Nephron (organoid): Measurements from ENCODE around the gene ROM1.
"Not testable (repeated sequence)": the region's sequence is repeated elsewhere in the genome, so short reads cannot be mapped to it uniquely, and the experiment has no call there.

Experiments used
- H3K27ac Mint-ChIP-seq, 3 experiments: 2 replicates each; pipeline ENCODE4 v1.8.0; 2020; ENCODE audit warnings: mixed read lengths in 3 of 3, mild to moderate bottlenecking in 2 of 3, moderate library complexity in 1 of 3
- H3K27me3 Mint-ChIP-seq: 2 replicates; pipeline ENCODE4 v1.8.0; 2021; ENCODE audit warnings: low read depth, mild to moderate bottlenecking, moderate library complexity, mixed read lengths
- H3K36me3 Mint-ChIP-seq: 2 replicates; pipeline ENCODE4 v1.8.0; 2020; ENCODE audit warnings: low read depth, mixed read lengths
- H3K4me1 Mint-ChIP-seq: 2 replicates; pipeline ENCODE4 v1.8.0; 2020; ENCODE audit warnings: mixed read lengths
- H3K4me3 Mint-ChIP-seq, 3 experiments: 2 replicates each; pipeline ENCODE4 v1.8.0; 2020; ENCODE audit warnings: mild to moderate bottlenecking in 3 of 3, mixed read lengths in 3 of 3, moderate library complexity in 2 of 3
- H3K9me3 Mint-ChIP-seq: 2 replicates; pipeline ENCODE4 v1.8.0; 2020; ENCODE audit warnings: mixed read lengths
- TF ChIP-seq, protein P1 (sequence below), 3 experiments: fragments of 200-600 bp; sonication (generic); IDR thresholded peaks; one replicate each; pipeline ENCODE4 v1.5.0; 2021; ENCODE audit warnings: antibody characterized with exemption in 3 of 3; ENCODE audit not compliant: unreplicated experiment in 3 of 3

The ROM1 gene, protein sequence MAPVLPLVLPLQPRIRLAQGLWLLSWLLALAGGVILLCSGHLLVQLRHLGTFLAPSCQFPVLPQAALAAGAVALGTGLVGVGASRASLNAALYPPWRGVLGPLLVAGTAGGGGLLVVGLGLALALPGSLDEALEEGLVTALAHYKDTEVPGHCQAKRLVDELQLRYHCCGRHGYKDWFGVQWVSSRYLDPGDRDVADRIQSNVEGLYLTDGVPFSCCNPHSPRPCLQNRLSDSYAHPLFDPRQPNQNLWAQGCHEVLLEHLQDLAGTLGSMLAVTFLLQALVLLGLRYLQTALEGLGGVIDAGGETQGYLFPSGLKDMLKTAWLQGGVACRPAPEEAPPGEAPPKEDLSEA

DNA sequence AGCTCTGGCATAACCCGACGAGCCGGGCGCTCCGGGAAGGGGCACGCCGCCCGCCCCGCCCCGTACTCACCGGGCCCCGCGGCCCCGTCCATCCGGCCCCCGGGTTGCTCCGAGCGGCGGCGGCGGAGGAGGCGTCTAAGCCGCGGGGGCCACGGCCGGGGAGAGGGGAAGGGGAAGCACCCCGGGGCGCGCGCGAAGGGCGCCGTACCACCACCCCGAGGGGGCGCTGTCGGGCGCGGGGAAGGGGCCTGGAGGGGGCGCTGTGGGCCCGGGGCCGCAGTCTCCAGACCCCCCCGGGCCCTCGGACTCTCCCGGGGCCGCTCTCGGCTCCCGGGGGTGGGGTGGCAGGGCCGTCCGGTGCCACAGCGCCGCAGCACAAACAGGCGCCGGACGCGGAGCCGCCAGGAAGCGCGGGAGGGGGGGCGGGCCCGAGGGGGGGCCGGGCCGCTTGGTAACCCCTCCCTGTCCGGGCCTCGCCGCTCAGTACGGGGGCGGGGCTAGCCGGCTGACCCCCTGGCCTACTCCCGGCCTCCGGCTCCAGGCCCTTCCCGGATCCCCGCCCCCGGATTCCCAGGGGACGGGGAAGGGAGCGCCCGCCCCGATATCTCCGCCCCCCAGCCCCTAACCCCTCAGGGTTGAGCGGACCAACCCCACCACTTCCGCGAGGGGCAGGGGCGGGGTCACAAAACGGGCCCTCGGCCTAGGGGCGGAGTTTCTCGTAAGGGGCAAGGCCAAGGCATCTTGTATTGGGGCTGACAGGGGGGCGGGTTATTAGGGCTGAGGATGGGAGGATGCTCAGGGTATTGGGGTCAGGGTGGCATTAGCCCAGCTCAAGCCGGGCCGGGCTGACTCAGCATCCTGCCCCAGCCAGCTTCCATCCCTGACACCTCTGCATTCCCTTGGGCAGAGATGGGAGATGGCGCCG lies at the start of gene ROM1, which contains the start of gene EML3:
Gene ROM1 (plus strand): TSS at position 892 of the 925 bp plus-strand sequence. CDS start 25 bp downstream, at position 917.
Gene EML3 (minus strand): TSS at position 410 of the 925 bp plus-strand sequence. CDS start 318 bp downstream, at position 92.
- H3K27ac Mint-ChIP-seq: peak within 1 kb of the TSS; percentile 94 to 96 (median 95)

DNA sequence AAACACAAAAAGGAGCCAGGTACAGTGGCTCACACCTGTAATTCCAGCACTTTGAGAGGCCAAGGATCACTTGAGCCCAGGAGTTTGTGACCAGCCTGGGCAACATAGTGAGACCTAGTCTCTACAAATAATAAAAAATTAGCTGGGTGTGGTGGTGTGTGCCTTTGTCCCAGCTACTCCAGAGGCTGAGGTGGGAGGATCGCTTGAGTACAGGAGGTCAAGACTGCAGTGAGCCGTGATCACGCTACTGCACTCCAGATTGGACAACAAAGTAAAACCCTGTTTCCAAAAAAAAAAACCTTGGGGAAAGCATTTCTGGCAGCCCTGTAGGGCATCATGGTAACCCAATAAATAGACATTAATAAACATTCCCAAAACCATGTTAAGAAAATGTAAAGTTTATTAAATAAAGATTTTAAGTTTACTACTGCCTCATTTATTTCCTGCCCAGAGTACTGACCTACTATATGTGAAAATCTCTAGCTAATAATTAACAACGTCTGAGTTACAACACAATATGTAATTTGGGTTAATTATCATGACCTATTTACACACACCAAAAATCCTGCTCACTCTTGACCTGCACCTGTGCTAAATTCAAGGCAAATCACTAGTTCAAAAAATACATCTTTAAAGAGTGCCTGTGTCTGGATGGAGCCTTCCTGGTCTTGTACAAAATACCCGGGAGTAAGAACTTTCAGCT lies 47.8 kb upstream of the ROM1 start:
- Mint-ChIP-seq H3K27me3 (no peaks in the 10 kb centered on the region), H3K27ac (peak overlapping the region; percentile 16 to 52 (median 47)), H3K36me3 (peaks cover 71% of the 10 kb centered on the region), H3K9me3 (no peaks in the 10 kb centered on the region), H3K4me3 (no peak overlapping the region), H3K4me1 (peaks cover 29% of the 10 kb centered on the region)
- TF ChIP-seq, protein P1, sequence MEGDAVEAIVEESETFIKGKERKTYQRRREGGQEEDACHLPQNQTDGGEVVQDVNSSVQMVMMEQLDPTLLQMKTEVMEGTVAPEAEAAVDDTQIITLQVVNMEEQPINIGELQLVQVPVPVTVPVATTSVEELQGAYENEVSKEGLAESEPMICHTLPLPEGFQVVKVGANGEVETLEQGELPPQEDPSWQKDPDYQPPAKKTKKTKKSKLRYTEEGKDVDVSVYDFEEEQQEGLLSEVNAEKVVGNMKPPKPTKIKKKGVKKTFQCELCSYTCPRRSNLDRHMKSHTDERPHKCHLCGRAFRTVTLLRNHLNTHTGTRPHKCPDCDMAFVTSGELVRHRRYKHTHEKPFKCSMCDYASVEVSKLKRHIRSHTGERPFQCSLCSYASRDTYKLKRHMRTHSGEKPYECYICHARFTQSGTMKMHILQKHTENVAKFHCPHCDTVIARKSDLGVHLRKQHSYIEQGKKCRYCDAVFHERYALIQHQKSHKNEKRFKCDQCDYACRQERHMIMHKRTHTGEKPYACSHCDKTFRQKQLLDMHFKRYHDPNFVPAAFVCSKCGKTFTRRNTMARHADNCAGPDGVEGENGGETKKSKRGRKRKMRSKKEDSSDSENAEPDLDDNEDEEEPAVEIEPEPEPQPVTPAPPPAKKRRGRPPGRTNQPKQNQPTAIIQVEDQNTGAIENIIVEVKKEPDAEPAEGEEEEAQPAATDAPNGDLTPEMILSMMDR (IDR thresholded peaks at IDR 0.05; ENCODE audit: unreplicated experiment in 3 of 3): no peak

More for the DNA sequence above, at the start of gene ROM1, which contains the start of gene EML3:
- Mint-ChIP-seq H3K4me1 (peaks cover 22% of the 10 kb centered on the region), H3K27me3 (peaks cover 5% of the 10 kb centered on the region), H3K4me3 (peak within 1 kb of the TSS; percentile 91 to 99 (median 97)), H3K36me3 (peaks cover 16% of the 10 kb centered on the region), H3K9me3 (no peaks in the 10 kb centered on the region)
- TF ChIP-seq, protein P1 (IDR thresholded peaks at IDR 0.05; ENCODE audit: unreplicated experiment in 3 of 3): peak; percentile 92 to 99 (median 93)

DNA sequence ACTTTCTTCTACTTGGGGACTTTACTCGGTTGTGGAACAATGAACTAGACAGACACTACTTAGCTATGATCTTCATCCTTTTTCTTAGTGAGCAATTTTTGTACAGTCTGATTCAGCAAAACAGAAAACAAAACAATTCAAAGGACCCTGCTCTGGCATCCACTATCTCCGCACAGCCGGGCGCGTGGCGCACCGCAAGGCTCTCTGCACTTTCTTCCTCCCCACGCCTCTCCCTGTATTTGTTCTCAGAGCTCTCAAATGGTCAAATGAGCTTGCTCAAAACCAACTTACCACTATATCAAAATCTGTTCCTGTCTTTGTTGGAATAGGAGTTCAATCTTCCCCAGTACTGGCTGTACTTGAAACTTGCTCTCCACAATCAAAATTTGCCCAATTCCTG lies 46.8 kb upstream of the ROM1 start:
- Mint-ChIP-seq H3K27me3 (no peaks in the 10 kb centered on the region), H3K36me3 (peaks cover 74% of the 10 kb centered on the region), H3K4me3 (no peak overlapping the region)

DNA sequence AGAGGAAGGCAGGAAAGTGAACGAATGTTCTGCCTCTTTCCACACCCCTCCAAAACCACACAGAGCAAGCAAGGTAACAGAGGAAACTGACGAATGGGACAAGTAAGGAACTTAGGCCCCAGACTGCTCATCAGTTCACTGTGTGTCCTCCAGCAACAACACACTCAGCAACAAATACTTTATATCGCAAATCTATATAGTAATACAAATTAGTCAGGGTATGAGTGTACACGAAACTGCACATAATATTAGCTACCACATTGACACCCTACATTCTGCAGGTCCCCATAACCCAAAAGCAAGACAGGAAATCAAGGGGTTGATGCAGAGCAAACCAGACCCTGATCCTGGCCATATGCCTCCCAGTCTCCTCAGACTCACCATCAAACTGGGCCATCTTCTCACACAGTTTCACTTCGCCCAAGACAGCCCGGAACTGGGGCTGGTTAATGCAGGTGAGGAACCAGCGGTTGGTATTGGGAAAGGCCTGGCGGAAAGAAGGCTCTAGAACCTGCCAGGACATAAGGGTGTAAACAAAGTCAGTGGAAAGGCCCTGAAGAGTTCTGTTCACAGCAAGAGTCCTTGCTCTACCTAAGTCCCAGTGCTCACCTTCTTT lies 45.9 kb upstream of the ROM1 start:
- Mint-ChIP-seq H3K9me3 (no peaks in the 10 kb centered on the region), H3K27me3 (no peaks in the 10 kb centered on the region), H3K4me1 (peaks cover 29% of the 10 kb centered on the region), H3K27ac (no peak overlapping the region), H3K4me3 (no peak overlapping the region), H3K36me3 (peaks cover 76% of the 10 kb centered on the region)
- TF ChIP-seq, protein P1 (IDR thresholded peaks at IDR 0.05; ENCODE audit: unreplicated experiment in 3 of 3): no peak

More for the DNA sequence above, 46.8 kb upstream of the ROM1 start:
- Mint-ChIP-seq H3K4me1 (peaks cover 27% of the 10 kb centered on the region), H3K9me3 (no peaks in the 10 kb centered on the region), H3K27ac (peak overlapping the region in 2 of 3 experiments; percentile 15 to 47)
- TF ChIP-seq, protein P1 (IDR thresholded peaks at IDR 0.05; ENCODE audit: unreplicated experiment in 3 of 3): no peak

DNA sequence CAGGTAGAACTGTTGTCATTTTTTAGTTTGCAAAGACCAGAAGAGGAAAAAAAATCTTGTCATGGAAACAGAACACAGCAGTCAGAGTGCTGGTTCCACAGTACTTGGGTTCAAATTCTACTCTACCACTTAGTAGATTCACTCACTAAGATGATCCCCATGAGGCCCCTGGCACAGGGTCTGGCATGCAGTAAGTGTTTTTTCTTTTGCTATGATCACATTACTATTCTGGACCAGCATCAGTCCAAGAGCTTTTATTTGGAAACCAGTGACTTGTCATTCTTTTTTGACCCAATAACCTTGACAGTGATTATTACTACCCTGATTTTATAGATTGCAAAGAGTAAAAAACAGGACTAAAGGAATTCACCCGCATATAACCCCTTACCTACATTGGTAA lies 43.4 kb upstream of the ROM1 start:
- Mint-ChIP-seq H3K4me3 (peak overlapping the region in 1 of 3 experiments; percentile 28), H3K4me1 (peaks cover 40% of the 10 kb centered on the region), H3K9me3 (no peaks in the 10 kb centered on the region), H3K27ac (no peak overlapping the region), H3K36me3 (peaks cover 79% of the 10 kb centered on the region), H3K27me3 (no peaks in the 10 kb centered on the region)
- TF ChIP-seq, protein P1 (IDR thresholded peaks at IDR 0.05; ENCODE audit: unreplicated experiment in 3 of 3): no peak

DNA sequence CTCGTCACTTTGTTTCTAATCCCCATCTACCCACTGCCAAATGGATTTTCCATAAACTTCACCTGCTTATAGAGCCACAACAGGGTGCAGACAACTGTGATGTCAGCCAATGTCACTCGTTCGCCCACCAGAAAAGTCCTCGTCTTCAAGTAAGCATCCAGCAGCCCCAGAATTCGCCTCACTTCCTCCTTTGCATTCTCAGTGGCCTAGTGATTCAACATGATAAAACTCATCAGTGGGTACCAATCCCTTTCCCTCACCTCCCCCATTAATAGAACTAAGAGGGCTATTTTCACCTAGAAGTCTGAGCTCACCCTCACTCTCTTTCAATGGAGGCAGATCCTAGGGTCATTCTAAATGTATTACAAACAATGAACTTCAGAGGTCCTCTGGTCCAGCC lies 42.2 kb upstream of the ROM1 start:
- Mint-ChIP-seq H3K4me1 (peaks cover 46% of the 10 kb centered on the region), H3K27ac (peak overlapping the region in 1 of 3 experiments; percentile 38), H3K4me3 (peak overlapping the region; percentile 31 to 67 (median 57)), H3K36me3 (peaks cover 68% of the 10 kb centered on the region)
- not testable (repeated sequence) for H3K9me3 Mint-ChIP-seq, H3K27me3 Mint-ChIP-seq

DNA sequence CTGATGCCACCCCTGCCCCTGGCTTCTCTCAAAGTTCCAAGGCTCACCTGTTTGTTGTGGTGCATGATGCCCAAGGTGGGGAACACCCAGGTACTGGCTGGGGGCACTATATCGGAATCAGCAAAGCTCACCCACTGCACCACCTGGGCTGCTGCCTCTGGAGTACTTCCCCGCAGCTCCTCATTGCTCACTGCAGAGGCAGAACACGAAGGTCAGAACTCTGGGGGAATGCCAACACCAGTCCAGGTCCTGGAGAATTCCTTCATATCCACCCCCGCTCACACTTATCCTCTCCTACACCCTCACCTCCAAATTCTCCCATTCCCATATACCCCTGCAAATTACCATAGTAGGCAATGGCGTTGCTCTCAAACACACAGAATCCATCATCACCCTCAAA lies 41.6 kb upstream of the ROM1 start:
- peaks cover 65% of the 10 kb centered on the region for H3K36me3 Mint-ChIP-seq
- peak overlapping the region; percentile 28 to 97 (median 57) for H3K4me3 Mint-ChIP-seq
- H3K27ac Mint-ChIP-seq: peak overlapping the region in 1 of 3 experiments; percentile 34
- not testable (repeated sequence) for H3K27me3 Mint-ChIP-seq, H3K9me3 Mint-ChIP-seq
- H3K4me1 Mint-ChIP-seq: peaks cover 46% of the 10 kb centered on the region
